Amniotic stem cell (primary cell): ENCODE results near the gene SMARCD2.
A peak's percentile ranks its signal among the peaks of the same experiment; 100 is the strongest.
"Not testable (repeated sequence)": the region's sequence is repeated elsewhere in the genome, so short reads cannot be mapped to it uniquely, and the experiment has no call there.

Experiments
- DNase-seq: peaks from one replicate; lab custom pipeline; 2025; lab: John Stamatoyannopoulos, UW

Gene SMARCD2

GRCh38 chr17:63850401-63850800, 7.9 kb upstream of the SMARCD2 start:
- no peak for DNase-seq

GRCh38 chr17:63848834-63849689, 6.6 kb upstream of the SMARCD2 start:
- peak; percentile 59 for DNase-seq

GRCh38 chr17:63847525-63848249, 5.2 kb upstream of the SMARCD2 start:
- no peak for DNase-seq

- DNase-seq: no peak
Measured at GRCh38 chr17:63845509-63845908, 3.0 kb upstream of the SMARCD2 start.

- no peak for DNase-seq
Measured at GRCh38 chr17:63843910-63844677, 1.6 kb upstream of the SMARCD2 start.

- not testable (repeated sequence) for DNase-seq
Measured at GRCh38 chr17:63843387-63843888, 953 bp upstream of the SMARCD2 start.

- no peak for DNase-seq
Measured at GRCh38 chr17:63842173-63842539, 329 bp downstream of the SMARCD2 start.

- DNase-seq: no peak
Measured at GRCh38 chr17:63841350-63842172, 924 bp downstream of the SMARCD2 start.

GRCh38 chr17:63840591-63841349, 1.7 kb downstream of the SMARCD2 start:
- DNase-seq: no peak

GRCh38 chr17:63838631-63839171, 3.8 kb downstream of the SMARCD2 start:
- DNase-seq: no peak

GRCh38 chr17:63837962-63838600, 4.4 kb downstream of the SMARCD2 start:
- no peak for DNase-seq

GRCh38 chr17:63837480-63837879, 5.0 kb downstream of the SMARCD2 start:
- no peak for DNase-seq

GRCh38 chr17:63836811-63837210, 5.7 kb downstream of the SMARCD2 start:
- DNase-seq: no peak

GRCh38 chr17:63835167-63835720, 7.2 kb downstream of the SMARCD2 start:
- no peak for DNase-seq

- DNase-seq: no peak
Measured at GRCh38 chr17:63834431-63835166, 7.9 kb downstream of the SMARCD2 start.

GRCh38 chr17:63833741-63834373, 8.6 kb downstream of the SMARCD2 start:
- DNase-seq: no peak

GRCh38 chr17:63833026-63833740, 9.3 kb downstream of the SMARCD2 start:
- DNase-seq: no peak

GRCh38 chr17:63832455-63832854, 10.0 kb downstream of the SMARCD2 start:
- no peak for DNase-seq
